ENCODE measurements around the gene CHD5.

The CHD5 gene

DNA sequence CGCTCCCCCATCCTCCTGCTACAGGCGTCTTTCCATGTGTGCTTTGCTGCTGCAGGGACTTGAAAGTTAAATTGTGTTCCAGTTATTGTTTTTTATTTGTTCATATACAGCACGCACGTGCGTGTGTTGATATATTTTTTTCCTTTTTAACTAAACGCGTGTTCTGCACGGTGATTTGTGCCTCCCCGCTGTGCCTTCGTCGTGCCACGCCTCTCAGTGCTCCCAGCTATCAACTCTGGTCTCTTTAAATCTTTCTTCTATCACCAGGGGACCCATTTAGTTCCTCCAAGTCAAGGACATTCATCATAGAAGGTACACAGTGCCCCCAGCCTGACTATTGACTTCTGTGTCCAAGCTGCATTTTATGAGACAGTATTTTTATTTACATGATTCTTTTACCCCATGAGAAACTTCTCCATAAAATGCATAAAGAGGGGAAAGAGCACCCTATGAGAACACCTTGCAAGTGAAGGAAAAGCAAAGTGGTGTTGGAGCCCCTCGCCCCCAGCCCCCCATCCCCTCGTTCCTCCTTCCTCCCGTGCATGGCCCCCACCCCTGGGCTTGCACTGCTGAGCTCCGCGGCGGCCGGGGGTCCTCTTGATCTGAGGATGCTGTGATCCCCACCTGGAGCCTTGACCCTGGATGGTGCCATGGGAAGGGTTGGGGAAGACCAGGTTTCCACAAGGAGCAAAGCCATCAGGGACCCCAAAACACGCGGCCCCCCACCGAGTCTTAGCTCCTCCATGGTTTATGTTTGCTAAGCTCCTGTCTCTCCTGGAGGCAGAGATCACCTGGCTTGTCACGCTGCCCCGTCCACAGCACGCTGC lies 88.9 kb downstream of the CHD5 start:
- H3K27ac ChIP-seq (ENCODE audit: insufficient read depth, low read length, poor library complexity, severe bottlenecking), result no peak overlapping the region
- DNase-seq, result no peak
- H3K4me1 ChIP-seq (ENCODE audit: control insufficient read depth, insufficient read depth, low read length, poor library complexity, severe bottlenecking), result no peaks in the 10 kb centered on the region
- H3K36me3 ChIP-seq (ENCODE audit: control insufficient read depth, insufficient read depth, low read length), result peaks cover 78% of the 10 kb centered on the region
- H3K9me3 ChIP-seq (ENCODE audit: control insufficient read depth, low read length), result no peaks in the 10 kb centered on the region
- no peaks in the 10 kb centered on the region for H3K27me3 ChIP-seq (replicated peaks; ENCODE audit: control insufficient read depth, insufficient read depth, low read length, poor library complexity, severe bottlenecking)
- H3K4me3 ChIP-seq (ENCODE audit: insufficient read depth, low read depth, low read length, poor library complexity, severe bottlenecking), result no peak overlapping the region

DNA sequence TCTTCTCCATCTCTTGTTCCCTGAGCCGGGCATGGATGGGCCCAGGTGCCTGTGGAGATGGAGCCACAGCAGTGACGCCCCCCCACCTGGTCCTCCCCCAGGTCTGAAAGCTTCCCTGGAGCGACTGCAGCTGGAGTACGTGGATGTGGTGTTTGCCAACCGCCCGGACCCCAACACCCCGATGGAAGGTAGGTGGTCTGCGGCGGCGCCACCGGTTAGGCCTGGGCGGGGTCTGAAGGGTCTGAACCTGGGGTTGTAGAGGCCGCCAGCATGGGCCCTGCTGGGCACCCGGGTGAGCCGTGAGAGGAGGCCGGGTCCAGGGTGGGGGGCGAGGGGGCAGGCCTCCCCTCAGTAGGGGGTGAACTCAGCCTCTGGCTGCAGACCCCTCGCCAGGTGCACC lies 89.8 kb downstream of the CHD5 start:
- no peaks in the 10 kb centered on the region for H3K27me3 ChIP-seq (replicated peaks; ENCODE audit: control insufficient read depth, insufficient read depth, low read length, poor library complexity, severe bottlenecking)
- DNase-seq, result no peak
- H3K9me3 ChIP-seq (ENCODE audit: control insufficient read depth, low read length), result no peaks in the 10 kb centered on the region
- H3K4me3 ChIP-seq (ENCODE audit: insufficient read depth, low read depth, low read length, poor library complexity, severe bottlenecking), result no peak overlapping the region
- H3K4me1 ChIP-seq (ENCODE audit: control insufficient read depth, insufficient read depth, low read length, poor library complexity, severe bottlenecking), result no peaks in the 10 kb centered on the region
- H3K36me3 ChIP-seq (ENCODE audit: control insufficient read depth, insufficient read depth, low read length), result peaks cover 79% of the 10 kb centered on the region
- H3K27ac ChIP-seq (ENCODE audit: insufficient read depth, low read length, poor library complexity, severe bottlenecking), result no peak overlapping the region

DNA sequence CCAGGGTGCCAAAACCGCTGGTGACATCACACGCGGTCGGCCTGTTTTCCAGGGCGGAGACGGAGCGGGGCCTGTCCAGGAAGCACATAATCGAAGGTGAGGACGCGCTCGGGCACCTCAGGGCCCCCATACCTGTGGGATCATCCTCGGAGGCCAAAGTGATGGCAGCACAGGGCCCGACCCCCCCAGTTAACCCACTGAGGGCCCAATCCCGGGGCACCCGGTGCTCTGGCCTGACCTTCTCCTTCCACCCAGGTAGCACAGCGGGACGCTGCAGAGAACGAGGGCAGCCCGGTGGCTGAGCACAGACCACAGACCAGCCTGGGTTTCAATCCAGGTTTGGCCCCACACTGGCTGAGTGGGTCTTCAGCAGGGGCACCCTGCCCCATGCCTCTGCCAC lies 91.2 kb downstream of the CHD5 start:
- no peak overlapping the region for H3K27ac ChIP-seq (ENCODE audit: insufficient read depth, low read length, poor library complexity, severe bottlenecking)
- H3K36me3 ChIP-seq (ENCODE audit: control insufficient read depth, insufficient read depth, low read length), result peaks cover 72% of the 10 kb centered on the region
- H3K27me3 ChIP-seq (replicated peaks; ENCODE audit: control insufficient read depth, insufficient read depth, low read length, poor library complexity, severe bottlenecking), result no peaks in the 10 kb centered on the region

DNA sequence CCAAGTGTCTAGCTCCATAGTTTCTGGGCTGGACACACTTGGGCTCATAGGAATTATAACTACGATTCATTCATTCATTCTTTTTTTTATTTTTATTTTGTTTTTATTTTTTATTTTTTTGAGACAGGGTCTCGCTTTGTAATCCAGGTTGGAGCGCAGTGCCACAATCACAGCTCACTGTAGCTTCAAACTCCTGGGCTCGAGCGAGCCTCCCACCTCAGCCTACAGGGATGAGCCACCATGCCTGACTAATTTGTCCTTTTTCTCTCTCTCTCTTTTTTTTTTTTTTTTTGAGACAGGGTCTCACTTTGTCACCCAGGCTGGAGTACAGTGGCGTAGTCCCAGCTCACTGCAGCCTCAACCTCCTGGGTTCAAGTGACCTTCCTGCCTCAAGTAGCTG lies 92.2 kb downstream of the CHD5 start:
- Histone ChIP-seq H3K27me3 (replicated peaks; ENCODE audit: control insufficient read depth, insufficient read depth, low read length, poor library complexity, severe bottlenecking) (no peaks in the 10 kb centered on the region), H3K27ac (ENCODE audit: insufficient read depth, low read length, poor library complexity, severe bottlenecking) (no peak overlapping the region), H3K36me3 (ENCODE audit: control insufficient read depth, insufficient read depth, low read length) (peaks cover 67% of the 10 kb centered on the region)

More for the DNA sequence above, 91.2 kb downstream of the CHD5 start:
- no peak for DNase-seq
- H3K9me3 ChIP-seq (ENCODE audit: control insufficient read depth, low read length), result no peaks in the 10 kb centered on the region
- no peak overlapping the region for H3K4me3 ChIP-seq (ENCODE audit: insufficient read depth, low read depth, low read length, poor library complexity, severe bottlenecking)
- no peaks in the 10 kb centered on the region for H3K4me1 ChIP-seq (ENCODE audit: control insufficient read depth, insufficient read depth, low read length, poor library complexity, severe bottlenecking)

GRCh38 chr1:6087377-6087772 lies 92.7 kb downstream of the CHD5 start:
- no peaks in the 10 kb centered on the region for H3K4me1 ChIP-seq (ENCODE audit: control insufficient read depth, insufficient read depth, low read length, poor library complexity, severe bottlenecking)
- no peaks in the 10 kb centered on the region for H3K27me3 ChIP-seq (replicated peaks; ENCODE audit: control insufficient read depth, insufficient read depth, low read length, poor library complexity, severe bottlenecking)
- no peaks in the 10 kb centered on the region for H3K9me3 ChIP-seq (ENCODE audit: control insufficient read depth, low read length)
- no peak overlapping the region for H3K4me3 ChIP-seq (ENCODE audit: insufficient read depth, low read depth, low read length, poor library complexity, severe bottlenecking)
- no peak overlapping the region for H3K27ac ChIP-seq (ENCODE audit: insufficient read depth, low read length, poor library complexity, severe bottlenecking)
- DNase-seq, result no peak
- H3K36me3 ChIP-seq (ENCODE audit: control insufficient read depth, insufficient read depth, low read length), result peaks cover 67% of the 10 kb centered on the region

More for the DNA sequence above, 92.2 kb downstream of the CHD5 start:
- no peaks in the 10 kb centered on the region for H3K4me1 ChIP-seq (ENCODE audit: control insufficient read depth, insufficient read depth, low read length, poor library complexity, severe bottlenecking)
- no peaks in the 10 kb centered on the region for H3K9me3 ChIP-seq (ENCODE audit: control insufficient read depth, low read length)
- no peak overlapping the region for H3K4me3 ChIP-seq (ENCODE audit: insufficient read depth, low read depth, low read length, poor library complexity, severe bottlenecking)
- no peak for DNase-seq

DNA sequence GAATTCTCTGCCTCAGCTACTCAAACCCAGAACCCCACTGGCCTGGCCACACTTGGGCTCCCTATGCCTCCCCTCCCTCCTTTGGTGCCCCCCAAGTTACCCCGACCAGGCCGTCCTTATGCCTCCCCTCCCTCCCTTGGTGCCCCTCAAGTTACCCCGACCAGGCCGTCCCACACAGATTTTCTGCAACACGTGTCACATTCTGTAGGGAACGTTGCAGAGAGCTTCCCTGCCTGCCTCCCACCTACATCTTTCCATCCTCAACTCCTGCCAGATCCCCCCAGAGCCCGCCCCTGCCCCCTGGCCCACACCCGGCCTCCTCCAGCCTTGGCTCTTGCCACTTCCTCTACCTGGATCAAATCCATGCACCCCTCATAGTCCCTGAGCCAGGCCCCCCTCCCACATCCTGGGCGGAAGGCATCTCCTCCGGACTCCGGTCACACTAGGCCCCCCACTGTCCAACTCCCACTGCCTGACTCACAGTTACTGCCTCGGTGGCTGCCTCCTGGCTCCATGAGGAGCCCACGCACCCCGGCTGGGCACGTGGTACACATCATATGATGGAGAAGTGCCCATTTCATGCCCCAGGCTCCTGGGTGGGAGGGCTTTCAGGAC lies 93.3 kb downstream of the CHD5 start:
- Histone ChIP-seq H3K27me3 (replicated peaks; ENCODE audit: control insufficient read depth, insufficient read depth, low read length, poor library complexity, severe bottlenecking) (no peaks in the 10 kb centered on the region), H3K36me3 (ENCODE audit: control insufficient read depth, insufficient read depth, low read length) (peaks cover 67% of the 10 kb centered on the region), H3K4me3 (ENCODE audit: insufficient read depth, low read depth, low read length, poor library complexity, severe bottlenecking) (no peak overlapping the region), H3K27ac (ENCODE audit: insufficient read depth, low read length, poor library complexity, severe bottlenecking) (no peak overlapping the region), H3K9me3 (ENCODE audit: control insufficient read depth, low read length) (no peaks in the 10 kb centered on the region), H3K4me1 (ENCODE audit: control insufficient read depth, insufficient read depth, low read length, poor library complexity, severe bottlenecking) (no peaks in the 10 kb centered on the region)
- no peak for DNase-seq

DNA sequence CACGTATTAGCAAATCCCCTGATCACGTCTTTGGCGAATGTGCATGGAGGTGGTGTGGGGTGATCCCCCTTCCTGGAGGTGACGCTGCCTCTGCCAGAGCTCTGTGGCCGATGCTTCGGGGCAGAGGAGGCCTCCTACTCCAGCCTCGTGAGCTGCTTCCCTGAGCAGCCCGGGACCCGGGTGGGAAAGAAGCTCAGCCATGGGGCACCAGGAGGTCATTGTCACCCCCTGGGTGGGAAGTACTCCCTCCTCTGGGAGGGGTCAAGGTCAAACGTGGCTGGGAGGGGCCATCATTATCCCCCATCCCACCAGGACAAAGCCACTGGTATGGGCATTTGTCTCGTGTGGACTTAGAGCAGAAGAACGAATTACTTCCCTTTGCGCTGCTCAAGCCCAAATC lies 93.8 kb downstream of the CHD5 start:
- Histone ChIP-seq H3K36me3 (ENCODE audit: control insufficient read depth, insufficient read depth, low read length) (peaks cover 67% of the 10 kb centered on the region), H3K9me3 (ENCODE audit: control insufficient read depth, low read length) (no peaks in the 10 kb centered on the region), H3K4me3 (ENCODE audit: insufficient read depth, low read depth, low read length, poor library complexity, severe bottlenecking) (no peak overlapping the region), H3K4me1 (ENCODE audit: control insufficient read depth, insufficient read depth, low read length, poor library complexity, severe bottlenecking) (no peaks in the 10 kb centered on the region), H3K27me3 (replicated peaks; ENCODE audit: control insufficient read depth, insufficient read depth, low read length, poor library complexity, severe bottlenecking) (no peaks in the 10 kb centered on the region), H3K27ac (ENCODE audit: insufficient read depth, low read length, poor library complexity, severe bottlenecking) (no peak overlapping the region)
- DNase-seq, result no peak

- Histone ChIP-seq H3K4me3 (ENCODE audit: insufficient read depth, low read depth, low read length, poor library complexity, severe bottlenecking) (no peak overlapping the region), H3K27me3 (replicated peaks; ENCODE audit: control insufficient read depth, insufficient read depth, low read length, poor library complexity, severe bottlenecking) (no peaks in the 10 kb centered on the region), H3K27ac (ENCODE audit: insufficient read depth, low read length, poor library complexity, severe bottlenecking) (no peak overlapping the region), H3K9me3 (ENCODE audit: control insufficient read depth, low read length) (no peaks in the 10 kb centered on the region), H3K4me1 (ENCODE audit: control insufficient read depth, insufficient read depth, low read length, poor library complexity, severe bottlenecking) (no peaks in the 10 kb centered on the region), H3K36me3 (ENCODE audit: control insufficient read depth, insufficient read depth, low read length) (peaks cover 67% of the 10 kb centered on the region)
- DNase-seq, result no peak
Observed at GRCh38 chr1:6085666-6086065, 94.5 kb downstream of the CHD5 start.

GRCh38 chr1:6084781-6085495 lies 95.2 kb downstream of the CHD5 start:
- no peaks in the 10 kb centered on the region for H3K4me1 ChIP-seq (ENCODE audit: control insufficient read depth, insufficient read depth, low read length, poor library complexity, severe bottlenecking)
- peaks cover 67% of the 10 kb centered on the region for H3K36me3 ChIP-seq (ENCODE audit: control insufficient read depth, insufficient read depth, low read length)
- H3K27ac ChIP-seq (ENCODE audit: insufficient read depth, low read length, poor library complexity, severe bottlenecking), result no peak overlapping the region
- H3K9me3 ChIP-seq (ENCODE audit: control insufficient read depth, low read length), result no peaks in the 10 kb centered on the region
- no peak overlapping the region for H3K4me3 ChIP-seq (ENCODE audit: insufficient read depth, low read depth, low read length, poor library complexity, severe bottlenecking)
- DNase-seq, result no peak
- no peaks in the 10 kb centered on the region for H3K27me3 ChIP-seq (replicated peaks; ENCODE audit: control insufficient read depth, insufficient read depth, low read length, poor library complexity, severe bottlenecking)
